HG02571 (cell line): Measurements from ENCODE around the gene CDS1.
"Not testable (repeated sequence)": the region's sequence is repeated elsewhere in the genome, so short reads cannot be mapped to it uniquely, and the experiment has no call there.

Experiments used
- ATAC-seq: cut with Tn5 transposase; IDR thresholded peaks from one replicate; pipeline ENCODE4 v1.9.1; 2021; ENCODE audit warnings: mild to moderate bottlenecking, moderate library complexity; ENCODE audit not compliant: unreplicated experiment

CDS1 gene

DNA sequence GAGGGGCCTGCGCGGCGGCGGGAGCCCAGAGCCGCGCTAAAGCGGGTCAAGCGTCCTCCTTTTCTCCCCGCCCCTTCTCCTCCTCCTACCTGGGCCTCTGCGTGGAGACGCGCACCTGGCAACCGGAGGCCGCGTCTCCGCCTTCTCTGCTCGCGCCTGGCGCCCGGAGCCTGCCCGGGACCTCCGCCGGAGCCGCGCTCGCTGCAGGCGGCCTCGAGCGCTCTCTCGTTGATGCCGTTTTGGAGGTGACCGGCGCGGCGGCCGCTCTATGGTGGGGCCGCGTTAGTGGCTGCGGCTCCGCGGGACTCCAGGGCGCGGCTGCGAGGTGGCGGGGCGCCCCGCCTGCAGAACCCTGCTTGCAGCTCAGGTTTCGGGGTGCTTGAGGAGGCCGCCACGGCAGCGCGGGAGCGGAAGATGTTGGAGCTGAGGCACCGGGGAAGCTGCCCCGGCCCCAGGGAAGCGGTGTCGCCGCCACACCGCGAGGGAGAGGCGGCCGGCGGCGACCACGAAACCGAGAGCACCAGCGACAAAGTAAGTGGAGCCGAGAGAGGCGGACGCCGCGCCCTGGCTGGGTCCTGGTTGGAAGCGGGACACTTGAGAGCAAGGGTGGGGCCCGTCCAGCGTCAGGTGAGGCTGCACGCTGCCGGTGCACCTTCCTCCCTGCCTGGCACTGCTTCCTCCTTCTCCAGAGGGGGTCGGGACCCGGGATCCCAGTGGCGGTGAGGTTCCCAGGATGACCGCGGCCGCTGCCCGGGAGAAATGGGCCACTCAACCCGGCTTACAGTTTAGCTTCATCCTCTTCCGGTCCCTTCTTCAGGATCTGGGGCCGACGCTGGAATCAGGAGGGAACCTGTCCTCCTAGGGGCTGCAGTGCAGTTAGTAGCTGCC, at the start of gene CDS1:
TSS of gene CDS1 (plus strand) at position 140 of the 888 bp plus-strand sequence. CDS start at position 415, 275 bp downstream.
- ATAC-seq = peak; percentile 47

DNA sequence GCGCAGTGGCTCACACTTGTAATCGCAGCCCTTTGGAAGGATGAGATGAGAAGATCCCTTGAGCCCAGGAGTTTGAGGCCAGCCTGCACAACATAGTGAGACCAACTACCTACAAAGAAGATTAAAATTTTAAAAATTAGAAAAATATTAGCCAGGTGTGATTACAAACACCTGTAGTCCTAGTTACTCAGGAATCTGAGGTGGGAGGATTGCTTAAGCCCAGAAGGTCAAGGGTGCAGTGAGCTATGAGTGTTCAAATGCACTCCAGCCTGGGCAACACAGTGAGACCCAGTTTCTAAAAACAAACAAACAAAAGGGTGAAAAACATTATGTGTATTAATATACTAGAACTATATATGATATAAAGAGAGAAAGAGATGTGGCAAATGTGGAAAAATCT, 47.0 kb upstream of the CDS1 start:
- no peak for ATAC-seq

DNA sequence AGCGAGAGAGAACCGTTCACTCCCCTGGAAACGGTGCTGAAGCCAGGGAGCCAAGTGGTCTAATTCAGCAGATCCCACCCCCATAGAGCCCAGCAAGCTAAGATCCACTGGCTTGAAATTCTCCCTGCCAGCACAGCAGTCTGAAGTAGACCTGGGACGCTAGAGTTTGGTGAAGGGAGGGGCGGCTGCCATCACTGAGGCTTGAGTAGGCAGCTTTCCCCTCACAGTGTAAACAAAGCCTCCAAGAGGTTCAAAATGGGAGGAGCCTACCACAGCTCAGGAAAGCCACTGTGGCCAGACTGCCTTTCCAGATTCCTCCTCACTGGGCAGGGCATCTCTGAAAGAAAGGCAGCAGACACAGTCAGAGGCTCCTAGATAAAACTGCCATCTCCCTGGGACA, 37.8 kb upstream of the CDS1 start:
- ATAC-seq = no peak

DNA sequence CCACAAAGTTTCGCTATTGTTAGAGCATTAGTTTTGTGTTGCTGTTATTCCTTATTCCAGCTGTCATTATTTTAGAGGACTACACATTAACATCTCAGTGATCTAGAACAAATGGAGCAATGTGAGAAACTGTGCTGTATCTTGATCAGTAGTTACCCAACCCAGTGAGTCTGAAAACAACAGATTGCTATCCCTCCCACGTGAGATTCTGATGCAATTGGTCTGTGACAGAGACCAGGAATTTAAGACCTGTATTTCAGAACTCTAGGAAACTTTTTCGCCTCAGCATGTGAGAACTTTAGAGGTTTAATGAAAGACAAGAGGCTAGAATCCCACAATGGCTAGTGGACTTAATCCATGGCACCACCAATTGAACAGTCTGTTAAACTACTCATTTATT, 35.7 kb upstream of the CDS1 start:
- no peak for ATAC-seq

DNA sequence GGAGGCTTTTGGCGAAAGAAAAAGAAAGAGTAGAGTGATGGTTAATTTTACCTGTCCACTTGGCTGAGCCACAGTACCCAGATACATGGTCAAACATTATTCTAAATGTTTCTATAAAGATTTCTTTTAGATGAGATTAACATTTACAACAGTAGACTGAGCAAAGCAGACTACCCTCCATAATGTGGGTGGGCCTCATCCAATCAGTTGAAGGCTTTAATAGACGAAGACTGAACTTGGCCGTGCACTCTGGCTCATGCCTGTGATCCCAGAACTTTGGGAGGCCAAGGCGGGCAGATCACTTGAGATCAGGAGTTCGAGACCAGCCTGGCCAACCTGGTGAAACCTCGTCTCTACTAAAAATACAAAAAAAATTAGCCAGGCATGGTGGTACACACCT, 33.7 kb upstream of the CDS1 start:
- ATAC-seq = not testable (repeated sequence)

DNA sequence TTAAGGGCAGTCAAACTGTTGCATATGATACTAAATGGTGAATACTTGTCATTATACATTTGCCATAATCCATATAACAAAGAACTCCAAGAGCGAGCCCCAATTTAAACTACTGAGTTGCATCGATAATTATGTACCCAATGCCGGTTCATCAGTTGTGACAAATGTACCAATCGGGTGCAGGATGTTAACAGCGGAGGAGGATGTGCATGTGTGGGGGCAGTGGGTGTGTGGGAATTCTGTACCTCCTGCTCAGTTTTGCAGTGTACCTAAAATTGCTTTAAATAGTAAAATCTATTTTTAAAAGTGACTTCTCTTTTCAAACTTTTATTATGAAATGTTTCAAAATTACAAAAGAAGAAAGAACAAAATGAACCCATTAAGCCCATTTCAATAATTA, 20.8 kb upstream of the CDS1 start:
- ATAC-seq = no peak

DNA sequence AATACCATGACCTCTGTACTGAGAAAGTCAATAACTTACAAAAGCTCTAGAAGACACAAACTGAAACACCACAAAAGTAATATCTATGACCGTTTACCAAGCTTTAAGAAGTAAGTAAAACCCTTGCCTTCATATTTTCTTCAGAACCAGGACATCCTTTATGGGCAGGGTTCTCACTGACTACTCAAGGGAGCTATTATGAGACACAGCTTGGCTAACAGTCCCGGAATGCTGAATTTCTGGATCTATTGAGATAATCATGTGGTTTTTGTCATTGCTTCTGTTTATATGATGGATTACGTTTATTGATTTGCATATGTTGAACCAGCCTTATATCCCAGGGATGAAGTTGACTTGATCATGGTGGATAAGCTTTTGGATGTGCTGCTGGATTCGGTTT, 19.9 kb upstream of the CDS1 start:
- no peak for ATAC-seq

DNA sequence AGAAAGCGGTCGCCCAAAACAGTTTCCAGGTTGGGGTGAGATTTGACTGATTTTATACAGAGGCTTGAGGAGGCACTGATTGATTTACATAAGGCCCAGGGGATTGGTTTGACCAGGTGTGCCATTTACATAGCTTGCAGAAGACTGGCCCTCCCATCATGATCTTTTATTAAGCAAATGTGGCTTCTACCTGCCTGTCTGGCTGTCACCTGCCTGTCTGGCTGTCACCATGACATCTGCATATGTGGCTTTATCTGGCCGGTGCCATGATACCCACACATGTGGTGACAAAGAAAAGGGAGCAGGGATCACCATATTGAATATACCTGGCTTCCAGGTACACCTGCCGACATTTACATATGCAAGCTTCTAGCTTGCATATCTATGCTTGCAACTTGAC, 17.0 kb upstream of the CDS1 start:
- ATAC-seq = no peak

DNA sequence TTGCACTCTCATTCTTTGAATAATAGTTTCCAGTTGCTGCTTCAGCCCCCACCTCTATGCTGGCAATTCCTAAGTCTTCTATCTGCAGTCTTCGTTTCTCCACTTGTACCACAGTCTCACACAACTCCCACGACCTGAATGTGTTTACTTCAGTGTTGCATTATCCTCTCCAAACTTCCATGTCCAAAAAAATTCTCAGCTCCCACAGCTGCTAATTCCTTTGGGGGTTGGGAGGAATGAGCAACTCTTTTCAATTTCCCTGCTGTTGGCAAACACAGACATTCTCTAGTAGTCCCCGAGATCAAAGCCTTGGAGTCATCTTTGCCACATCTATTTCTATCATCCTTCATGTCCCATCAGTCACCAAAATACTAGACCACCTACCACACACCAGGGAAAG, 14.4 kb upstream of the CDS1 start:
- ATAC-seq = no peak

DNA sequence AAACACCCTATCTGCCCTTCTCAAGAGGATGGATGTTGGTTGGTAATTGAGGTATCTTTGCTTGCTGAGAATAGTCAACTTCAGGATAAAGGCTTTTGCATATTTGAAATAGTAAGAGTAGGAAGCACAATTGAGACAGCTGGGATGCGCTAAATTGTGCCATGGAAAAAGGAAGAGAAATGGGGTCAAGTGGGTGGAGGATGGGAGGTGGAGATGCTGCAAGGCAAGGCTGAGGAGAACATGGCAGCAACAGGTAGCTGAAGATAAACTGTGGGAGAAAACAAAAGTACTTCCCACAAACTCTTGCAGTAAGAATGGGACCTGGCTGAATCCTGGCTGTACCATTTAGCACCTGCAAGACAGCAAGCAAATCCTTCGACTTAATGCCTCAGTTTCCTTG, 13.9 kb upstream of the CDS1 start:
- ATAC-seq = no peak

DNA sequence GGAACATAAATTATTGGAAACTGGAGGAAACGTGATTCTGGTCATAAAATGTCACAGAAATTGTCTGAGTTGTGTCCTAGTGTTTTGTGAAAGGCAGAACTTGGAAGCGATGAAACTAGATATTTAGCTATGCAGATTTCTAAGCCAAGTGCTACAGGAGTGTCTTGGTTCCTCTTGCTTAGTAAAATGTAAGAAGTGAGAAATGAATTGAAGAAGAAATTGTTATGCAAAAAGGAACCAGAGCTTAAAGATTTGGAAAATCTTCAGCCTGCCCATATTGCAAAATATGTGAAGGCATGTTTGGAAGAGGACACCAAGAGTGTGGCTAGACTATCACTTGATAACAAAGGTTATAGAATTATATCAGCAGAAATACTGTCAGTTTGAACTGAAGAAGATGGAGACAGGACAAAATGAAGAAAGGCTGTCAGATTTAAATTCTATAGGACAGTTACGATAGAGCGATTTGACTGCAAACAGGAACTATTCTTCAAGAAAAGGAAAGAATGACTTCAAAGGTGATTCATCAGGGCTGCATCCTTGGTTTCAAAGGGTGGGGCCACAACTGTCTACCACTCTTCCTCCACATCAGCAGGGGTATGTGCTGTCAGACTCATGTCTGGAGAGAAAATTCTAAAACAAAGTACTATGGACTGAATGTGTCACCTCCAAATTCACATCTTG, 9.4 kb upstream of the CDS1 start:
- no peak for ATAC-seq

DNA sequence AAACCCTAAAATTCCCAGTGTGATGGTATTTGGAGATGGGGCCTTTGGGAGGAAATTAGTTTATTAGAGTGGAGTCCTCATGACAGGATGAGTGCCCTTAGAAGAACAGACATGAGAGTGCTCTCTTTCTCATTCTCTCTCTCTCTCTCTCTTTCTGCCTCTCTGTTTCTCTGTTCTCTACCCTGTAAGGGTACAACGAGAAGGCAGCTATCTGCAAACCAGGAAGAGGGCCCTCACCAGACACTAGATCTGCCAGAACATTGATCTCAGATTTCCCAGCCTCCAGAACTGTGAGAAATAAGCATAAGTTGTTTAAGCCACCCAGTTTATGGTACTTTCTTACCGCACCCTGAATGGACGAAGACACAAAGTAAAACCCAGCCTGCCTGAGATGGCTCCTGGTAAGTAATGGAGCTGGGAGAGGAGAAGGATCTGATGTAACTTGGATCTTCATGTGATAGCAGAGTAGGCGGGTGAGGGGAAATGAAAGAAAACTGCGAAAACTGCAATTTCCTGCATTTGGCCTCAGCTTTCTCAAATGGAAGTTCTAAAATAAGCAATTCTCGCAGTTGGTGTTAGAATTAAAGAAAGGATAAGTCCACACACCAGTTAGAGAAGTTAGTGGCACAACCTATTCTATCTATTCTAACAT, 8.7 kb upstream of the CDS1 start:
- no peak for ATAC-seq

DNA sequence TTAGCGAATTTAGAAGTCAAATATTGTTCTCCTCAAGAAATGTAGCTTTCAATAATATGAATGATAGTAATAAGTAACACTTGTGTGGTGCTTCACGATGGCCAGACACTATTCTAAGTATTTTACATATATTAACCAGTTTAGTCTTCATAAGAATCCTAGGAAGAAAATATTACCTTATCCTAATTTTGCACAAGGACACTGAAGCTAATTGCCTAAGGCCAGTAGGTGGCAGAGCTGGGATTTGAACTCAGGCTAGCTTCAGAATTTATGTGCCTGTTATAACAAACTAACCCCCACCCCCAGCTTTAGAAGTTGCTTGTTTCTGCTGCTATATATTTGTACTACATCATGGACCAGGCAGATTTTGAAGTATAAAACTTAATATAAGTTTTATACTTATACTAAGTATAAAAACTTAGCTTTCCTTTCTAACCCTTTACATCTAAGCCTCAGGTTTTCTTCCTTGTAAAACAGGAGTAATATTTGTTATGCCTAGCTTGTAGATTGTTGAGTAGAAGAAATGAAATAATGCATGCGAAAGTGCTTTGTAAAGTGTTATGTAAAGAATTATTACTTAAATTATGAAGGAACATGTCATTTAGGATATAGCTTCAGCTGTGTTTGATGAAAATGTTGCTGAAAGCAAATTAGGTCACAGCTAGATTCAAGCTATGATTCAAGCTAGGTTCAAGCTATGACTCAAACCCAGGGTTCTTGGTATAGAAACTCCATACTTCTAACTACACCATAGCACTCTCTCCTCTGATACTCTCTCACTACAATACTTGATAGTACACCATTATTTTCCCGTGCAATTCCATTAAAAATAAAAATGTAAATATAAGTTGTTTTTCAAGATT, 4.2 kb upstream of the CDS1 start:
- no peak for ATAC-seq

DNA sequence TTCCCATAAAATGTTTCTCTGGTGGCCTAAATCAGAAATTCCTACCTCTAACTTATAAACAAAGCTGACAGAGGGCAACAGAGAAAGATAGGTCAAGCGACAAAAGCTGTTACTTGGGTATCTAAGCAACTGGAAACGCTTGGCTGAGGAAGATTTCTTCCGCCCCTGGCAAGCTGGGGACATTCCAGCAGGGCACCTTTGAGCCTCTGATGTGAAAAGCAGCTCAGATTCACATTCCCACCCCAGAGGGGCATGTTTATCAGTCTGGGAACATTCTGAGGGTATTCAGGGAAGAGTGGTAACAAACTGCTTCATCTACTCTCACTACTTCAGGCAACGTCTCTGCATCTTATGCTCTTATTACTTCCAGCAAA, 3.5 kb upstream of the CDS1 start:
- no peak for ATAC-seq

DNA sequence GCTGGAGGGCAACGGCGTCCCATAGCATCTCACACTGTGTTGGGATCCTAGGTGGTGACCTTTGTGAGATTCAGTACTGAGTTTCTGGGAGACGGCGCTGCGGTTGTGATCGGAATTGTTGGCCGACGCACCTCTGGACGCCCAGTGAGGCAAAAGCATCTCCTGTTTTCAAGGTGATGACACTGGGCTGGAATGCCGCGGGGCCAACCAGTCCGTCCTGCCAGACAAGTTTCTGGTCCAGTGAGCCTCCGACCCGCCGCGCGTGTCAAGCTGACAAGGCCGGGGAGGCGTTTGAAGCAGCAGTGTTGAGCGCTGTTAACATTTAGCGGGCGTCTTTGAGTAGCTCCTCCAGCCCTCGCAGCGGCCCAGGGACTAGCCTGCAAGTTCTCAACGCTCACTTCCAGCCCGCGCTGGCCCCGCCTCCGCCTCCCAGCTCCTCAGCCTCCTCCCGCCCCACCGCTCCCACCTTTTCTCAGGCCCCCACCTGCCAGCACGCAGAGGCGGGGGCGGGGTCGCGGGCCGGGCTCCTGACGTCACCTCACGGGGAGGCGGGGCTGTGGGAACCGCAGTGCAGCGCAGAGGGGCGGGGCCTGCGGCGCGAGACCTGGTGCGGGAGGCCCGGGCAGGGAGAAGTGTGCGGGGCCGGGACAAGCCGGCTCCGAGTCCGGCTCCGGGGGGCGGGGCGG, 482 bp upstream of the CDS1 start:
- ATAC-seq = peak; percentile 84

DNA sequence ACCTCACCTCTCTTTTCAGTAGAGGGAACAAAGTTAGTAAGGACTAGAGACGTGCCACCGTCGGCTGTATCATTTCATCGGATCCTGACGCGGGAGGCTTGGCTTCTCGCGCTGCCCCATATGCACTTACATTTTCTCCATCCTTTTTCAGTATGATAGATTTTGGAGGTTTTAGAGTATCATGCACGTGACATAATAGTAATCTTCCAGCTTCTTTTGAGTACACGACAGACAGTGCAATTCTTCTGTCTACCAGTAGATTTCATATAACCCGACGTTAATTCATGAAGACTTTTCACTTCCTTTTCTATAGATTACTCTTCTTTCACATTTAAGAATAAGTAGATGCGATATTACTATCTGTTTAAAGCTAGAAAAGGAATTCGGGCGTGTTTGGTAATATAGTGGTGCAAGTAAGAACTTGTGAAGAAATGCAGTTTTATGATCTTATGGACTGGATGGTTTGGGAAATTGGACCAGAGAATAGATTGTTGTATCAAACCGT, 1.0 kb downstream of the CDS1 start:
- no peak for ATAC-seq

DNA sequence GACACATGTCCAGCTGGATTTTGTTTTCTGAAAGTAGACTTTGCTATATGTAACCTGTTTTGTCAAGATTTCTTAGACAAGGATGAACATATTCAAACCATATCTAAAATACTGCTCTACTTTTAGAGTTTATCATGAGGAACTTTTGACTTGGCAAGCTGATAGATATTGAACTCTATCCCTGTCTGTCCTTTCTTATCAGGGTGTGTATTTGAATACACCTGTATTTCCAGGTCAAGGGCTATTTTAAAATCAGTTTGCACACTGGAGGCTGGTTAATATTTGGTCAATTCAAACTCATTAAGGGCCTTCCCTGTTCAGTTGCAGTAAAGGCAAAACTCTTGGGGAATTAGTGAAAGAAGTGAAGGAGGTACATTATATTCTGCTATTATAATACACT, 2.3 kb downstream of the CDS1 start:
- ATAC-seq = no peak

DNA sequence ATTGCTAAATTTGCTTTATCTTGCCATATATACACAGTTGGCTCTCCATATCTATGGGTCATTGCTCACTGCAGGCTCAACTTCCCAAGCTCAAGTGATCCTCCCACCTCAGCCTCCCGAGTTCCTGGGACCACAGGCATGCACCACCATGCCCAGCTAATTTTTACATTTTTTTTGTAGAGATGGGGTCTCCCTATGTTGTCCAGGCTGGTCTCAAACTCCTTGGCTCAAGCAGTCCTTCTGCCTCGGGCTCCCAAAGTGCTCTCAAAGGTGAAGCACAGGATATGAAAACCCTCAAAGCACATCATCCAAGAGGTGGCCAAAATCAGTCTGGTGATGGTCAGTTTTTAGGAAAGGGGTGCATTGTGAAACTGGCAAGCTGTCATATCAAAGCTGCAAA, 11.8 kb downstream of the CDS1 start:
- no peak for ATAC-seq

DNA sequence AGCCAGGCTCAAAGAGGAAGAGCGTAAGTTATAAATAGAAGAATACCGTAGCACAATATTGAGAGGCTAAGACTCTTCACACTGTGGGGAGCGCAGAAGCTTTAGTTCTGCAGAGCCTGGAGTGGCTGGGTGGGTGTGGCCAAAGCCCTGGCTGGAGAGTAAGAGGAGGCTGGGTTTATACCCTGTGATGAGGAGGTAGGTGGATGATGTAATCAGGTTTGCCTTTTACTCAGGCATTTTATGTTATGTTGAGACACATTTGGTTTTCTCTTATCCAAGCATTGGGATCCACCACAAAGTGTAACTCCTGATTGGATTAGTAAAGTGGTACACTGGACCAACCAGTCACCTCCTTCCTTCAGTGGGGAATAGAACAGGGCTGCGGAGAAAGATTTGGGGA, 13.9 kb downstream of the CDS1 start:
- no peak for ATAC-seq

DNA sequence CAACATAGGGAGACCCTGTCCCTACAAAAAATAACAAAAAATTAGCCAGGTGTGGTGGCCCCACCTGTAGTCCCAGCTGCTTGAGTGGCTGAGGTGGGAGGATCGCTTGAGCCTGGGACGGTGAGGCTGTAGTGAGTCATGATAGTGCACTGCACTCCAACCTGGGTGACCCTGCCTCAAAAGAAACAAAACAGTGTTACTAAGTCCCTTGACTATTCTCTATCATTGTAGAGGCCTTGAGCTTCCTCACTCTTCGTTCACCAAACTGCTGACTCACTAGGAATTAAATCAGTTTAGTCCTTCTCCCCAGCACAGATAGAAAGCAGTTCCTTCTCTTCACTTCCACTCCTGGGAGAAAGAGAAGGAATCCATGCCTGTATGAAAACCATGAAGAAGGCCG, 14.5 kb downstream of the CDS1 start:
- no peak for ATAC-seq
